ENCODE results near the gene LAIR2.
"Not testable (repeated sequence)": the region's sequence is repeated elsewhere in the genome, so short reads cannot be mapped to it uniquely, and the experiment has no call there.

LAIR2 gene

GRCh38 chr19:54461613-54462012 is 41.0 kb upstream of the LAIR2 start:
- no peak for TF ChIP-seq ZNF274 (IDR thresholded peaks at IDR 0.05; ENCODE audit: low read depth, low read length)
- no peak overlapping the region for H3K4me3 ChIP-seq (ENCODE audit: low read length)

GRCh38 chr19:54462047-54462654 is 40.5 kb upstream of the LAIR2 start:
- peak overlapping the region; percentile 58; the same call in 1 of the 2 replicates for H3K4me3 ChIP-seq (ENCODE audit: low read length)
- TF ChIP-seq ZNF274 (IDR thresholded peaks at IDR 0.05; ENCODE audit: low read depth, low read length): no peak

DNA sequence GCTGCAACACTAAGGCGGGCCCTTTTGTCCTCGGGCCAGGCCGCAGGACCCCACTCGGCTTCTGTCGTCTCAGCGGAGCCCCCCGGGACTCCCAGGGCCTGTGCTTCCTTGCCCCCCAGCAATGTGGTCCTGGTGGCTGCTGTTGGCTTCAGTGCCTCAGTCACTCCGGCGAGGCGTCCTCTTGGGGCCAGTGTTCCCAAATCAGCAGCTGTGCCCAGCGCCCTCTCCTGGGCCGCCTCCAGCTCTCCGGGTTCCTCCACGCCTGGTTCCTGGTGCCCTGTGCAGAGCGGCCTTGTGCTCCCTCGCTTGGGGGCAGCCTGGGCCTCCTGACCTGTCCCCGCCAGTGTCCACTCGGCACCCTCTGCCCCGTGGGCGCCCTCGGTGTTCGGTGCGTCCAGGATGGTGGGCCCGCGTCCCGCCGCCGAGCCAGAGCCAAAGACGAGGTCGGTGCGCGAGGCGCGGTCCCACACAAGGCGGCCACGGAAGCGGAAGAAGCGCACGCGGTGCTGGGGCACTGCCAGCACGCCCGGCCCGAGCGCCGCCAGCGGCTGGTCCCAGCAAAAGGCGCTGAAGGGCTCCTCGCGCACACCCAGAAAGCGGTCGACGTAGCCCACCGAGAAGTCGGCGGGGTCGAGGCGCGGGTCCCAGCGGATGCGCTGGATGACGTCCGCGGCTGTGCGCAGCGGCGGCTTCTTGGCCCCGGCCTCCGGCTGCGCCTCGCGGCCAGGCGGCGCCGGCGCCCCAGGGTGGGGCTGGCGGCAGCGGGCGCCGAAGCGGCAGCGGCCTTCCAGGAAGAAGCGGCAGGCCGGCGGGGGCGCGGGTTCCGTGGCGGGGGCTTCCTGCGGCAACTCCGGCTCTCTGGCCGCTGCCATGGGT is 39.7 kb upstream of the LAIR2 start:
- no peak for TF ChIP-seq ZNF274 (IDR thresholded peaks at IDR 0.05; ENCODE audit: low read depth, low read length)
- H3K4me3 ChIP-seq (ENCODE audit: low read length): peak overlapping the region; percentile 58; the same call in 1 of the 2 replicates

DNA sequence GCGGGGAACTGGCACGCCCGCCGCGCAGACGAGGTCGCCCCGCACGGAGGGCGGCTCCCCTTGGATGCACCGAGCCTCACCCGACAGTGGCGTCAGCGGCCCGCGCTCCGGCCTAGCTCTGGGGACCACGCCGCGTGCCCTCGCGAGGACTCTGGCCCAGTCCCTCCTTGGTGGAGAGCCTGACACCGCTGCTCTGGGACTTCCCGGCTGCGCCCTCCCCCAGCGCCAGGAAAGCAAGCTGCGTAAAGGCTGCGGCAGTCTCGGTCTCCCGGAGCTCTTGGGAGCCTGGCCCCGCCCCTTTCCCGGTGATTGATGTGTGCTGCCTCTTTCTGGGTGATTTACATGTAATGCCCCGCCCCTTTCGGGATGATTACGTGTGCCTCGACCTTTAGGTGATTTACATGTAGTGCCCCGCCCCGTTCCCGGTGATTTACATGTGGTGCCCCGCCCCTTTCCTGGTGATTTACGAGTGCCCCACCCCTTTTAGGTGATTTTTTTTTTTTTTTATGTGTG is 39.0 kb upstream of the LAIR2 start, which contains the start of gene LENG9:
LENG9 (minus strand) TSS at position 248 of the 513 bp plus-strand sequence. CDS start 252 bp downstream, outside the sequence.
- no peak for TF ChIP-seq ZNF274 (IDR thresholded peaks at IDR 0.05; ENCODE audit: low read depth, low read length)
- H3K4me3 ChIP-seq (ENCODE audit: low read length): peak within 1 kb of the TSS; percentile 66

DNA sequence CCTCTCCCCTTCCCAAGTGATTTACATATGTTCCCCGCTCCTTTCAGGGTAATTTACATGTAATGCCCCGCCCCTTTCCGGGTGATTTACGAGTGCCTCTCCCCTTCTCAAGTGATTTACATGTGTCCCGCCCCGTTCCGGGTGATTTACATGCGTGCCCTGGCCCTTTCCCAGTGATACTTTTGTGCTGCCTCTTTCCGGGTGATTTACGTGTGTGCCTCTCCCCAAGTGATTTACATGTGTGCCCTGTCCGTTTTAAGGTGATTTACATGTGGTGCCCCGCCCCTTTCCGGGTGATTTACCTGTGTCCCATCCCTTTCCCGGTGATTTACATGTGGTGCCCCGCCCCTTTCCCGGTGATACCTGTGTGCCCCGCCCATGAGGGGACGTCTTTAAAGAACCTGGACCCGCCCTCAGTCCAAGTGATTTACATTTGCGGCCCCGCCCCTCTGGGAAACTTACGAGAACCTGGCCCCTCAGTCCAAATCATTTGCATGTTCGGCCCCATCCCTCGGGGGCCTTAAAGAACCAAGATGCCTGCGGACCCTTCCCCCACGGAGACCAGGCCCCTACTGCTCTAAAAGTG is 38.5 kb upstream of the LAIR2 start:
- H3K4me3 ChIP-seq (ENCODE audit: low read length): peak overlapping the region; percentile 66
- TF ChIP-seq ZNF274 (IDR thresholded peaks at IDR 0.05; ENCODE audit: low read depth, low read length): no peak

DNA sequence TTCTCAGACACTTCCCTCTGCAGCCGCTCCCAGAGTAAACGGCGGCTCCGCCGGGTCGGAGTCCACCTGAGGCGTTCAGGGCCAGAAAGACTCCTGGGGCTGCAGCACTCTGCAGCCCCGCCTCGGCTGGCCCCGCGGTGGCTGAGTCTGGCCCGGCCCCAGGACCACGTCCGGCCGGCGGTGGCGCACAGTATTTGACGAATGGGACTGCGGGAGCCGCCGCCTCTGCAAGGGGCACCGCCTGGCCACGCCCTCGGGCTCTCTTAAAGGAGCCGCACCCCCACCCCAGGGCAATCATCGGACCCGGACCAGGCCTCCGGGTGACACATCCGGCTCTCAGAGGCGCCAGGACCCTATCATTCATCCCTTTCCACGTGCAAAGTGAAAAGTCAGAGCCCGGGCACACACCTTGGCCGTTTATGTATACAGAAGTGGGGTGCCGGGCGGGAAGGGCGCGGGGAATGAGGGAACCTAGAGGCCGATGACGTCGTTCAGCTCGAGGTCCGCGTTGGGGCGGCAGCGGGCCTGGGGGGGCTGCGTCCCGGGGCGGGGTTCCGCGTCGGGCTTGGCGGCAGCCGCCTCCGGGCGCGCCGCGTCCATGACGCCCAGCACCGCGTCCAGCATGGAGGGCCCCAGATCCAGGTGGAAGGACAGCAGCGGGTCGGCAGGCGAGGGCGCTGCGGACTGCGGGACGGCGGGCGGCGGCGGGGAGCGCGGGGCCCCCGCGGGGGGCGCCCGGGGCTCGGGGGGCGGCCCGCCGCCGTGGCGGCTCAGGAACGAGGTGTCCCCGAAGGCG is 37.8 kb upstream of the LAIR2 start:
- TF ChIP-seq ZNF274 (IDR thresholded peaks at IDR 0.05; ENCODE audit: low read depth, low read length): no peak

GRCh38 chr19:54465426-54466109 is 37.1 kb upstream of the LAIR2 start:
- H3K4me3 ChIP-seq (ENCODE audit: low read length): no peak overlapping the region
- no peak for TF ChIP-seq ZNF274 (IDR thresholded peaks at IDR 0.05; ENCODE audit: low read depth, low read length)

More for the DNA sequence above, 37.8 kb upstream of the LAIR2 start:
- H3K4me3 ChIP-seq (ENCODE audit: low read length): peak overlapping the region; percentile 66

GRCh38 chr19:54466110-54466480 is 36.5 kb upstream of the LAIR2 start:
- not testable (repeated sequence) for H3K4me3 ChIP-seq (ENCODE audit: low read length)

GRCh38 chr19:54469496-54469934 is 33.1 kb upstream of the LAIR2 start:
- no peak for TF ChIP-seq ZNF274 (IDR thresholded peaks at IDR 0.05; ENCODE audit: low read depth, low read length)
- H3K4me3 ChIP-seq (ENCODE audit: low read length): no peak overlapping the region

- no peak overlapping the region for H3K4me3 ChIP-seq (ENCODE audit: low read length)
Measured at GRCh38 chr19:54470276-54470887, 32.2 kb upstream of the LAIR2 start.

GRCh38 chr19:54470991-54471782 is 31.4 kb upstream of the LAIR2 start:
- peak overlapping the region; percentile 8; the same call in 1 of the 2 replicates for H3K4me3 ChIP-seq (ENCODE audit: low read length)
- TF ChIP-seq ZNF274 (IDR thresholded peaks at IDR 0.05; ENCODE audit: low read depth, low read length): no peak

More at GRCh38 chr19:54470276-54470887, 32.2 kb upstream of the LAIR2 start:
- no peak for TF ChIP-seq ZNF274 (IDR thresholded peaks at IDR 0.05; ENCODE audit: low read depth, low read length)
